ENCODE results near the gene STARD8. TPM values are rescaled to one million over a fixed set of nuclear protein-coding genes. Genes with fewer than 3 reads are reported as not detected.
A peak's percentile ranks its signal among the peaks of the same experiment; 100 is the strongest.

Gene STARD8
- total RNA-seq, 8 experiments from 2014 or later = 0.24 to 5.0 (median 0.48) TPM

DNA sequence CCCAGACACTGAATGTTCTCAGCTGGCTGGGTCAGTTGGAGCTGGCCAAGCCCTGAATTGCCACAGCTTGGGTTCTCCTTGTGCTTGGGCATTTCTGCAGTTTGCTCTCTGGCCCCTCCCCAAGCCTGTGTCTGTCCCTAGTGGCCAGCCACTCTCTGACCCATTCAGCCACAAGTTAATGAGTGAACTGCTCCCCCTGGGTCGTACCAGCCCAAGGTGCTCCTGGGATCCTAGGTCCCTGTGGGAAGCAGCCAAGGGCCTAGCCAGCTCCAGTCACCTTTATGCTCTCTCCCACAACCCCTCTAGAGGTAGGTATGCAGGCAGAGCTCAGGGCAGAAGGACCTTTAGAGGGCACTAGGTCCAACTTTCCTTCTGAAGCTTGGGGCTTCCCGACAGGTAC lies 51.5 kb downstream of the STARD8 start:
- Histone ChIP-seq H3K4me1 (replicated peaks in 1 of 2) (peaks cover 0 to 2% of the 10 kb centered on the region in 2 donors), H3K27ac (no peak overlapping the region), H3K4me3 (no peak overlapping the region)
- 57% methylated on average over 1 of the region's 2 CpGs; no CpG with 5 or more reads in 9 of the 10 experiments for WGBS, 10 experiments
- in situ Hi-C loops (cut with MboI; ENCODE audit: low pct_unique_long_range_greater_than_20kb in 2 of 9, low sequenced_read_pairs in 9 of 9, unreplicated experiment in 9 of 9) = no loop called here
- ATAC-seq (replicated peaks in 6 of 8) = no peak

DNA sequence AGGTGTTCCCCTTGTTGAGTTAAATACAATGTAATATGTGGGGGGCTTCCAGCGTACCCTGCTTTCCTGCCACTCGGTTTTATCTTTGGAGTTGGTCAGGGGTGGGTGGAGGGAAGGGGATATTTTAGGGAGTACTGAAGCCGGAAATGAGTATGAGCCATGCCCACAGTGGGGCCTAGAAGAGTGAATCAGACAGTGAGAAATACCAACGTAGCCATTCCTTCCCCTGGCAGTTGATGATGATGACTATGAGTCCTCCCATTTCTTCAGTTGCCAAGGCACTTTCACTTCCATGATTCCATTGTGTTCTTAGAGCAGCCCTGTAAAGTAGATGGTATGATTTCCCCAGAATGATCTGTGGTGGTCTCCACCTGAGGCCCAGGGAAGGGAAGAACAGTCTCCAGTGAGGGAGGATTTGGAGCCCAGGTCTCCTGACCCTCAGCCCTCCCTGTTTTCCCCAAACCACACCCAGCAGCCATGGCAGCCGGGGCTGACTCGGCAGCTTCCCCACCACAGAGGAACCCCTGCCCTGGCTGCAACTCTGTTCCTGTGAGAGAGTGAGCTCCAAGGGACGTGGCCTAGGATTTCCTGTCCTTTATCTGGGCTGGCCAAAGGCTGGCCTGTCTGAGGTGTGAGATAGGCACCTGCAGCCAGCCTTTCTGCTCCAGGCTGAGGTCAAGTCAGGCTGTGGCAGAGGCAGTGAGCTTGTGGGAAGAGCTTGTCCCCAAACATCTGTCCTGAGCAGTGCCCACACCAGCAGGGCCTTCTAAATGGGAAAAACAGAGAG lies 52.7 kb downstream of the STARD8 start:
- Histone ChIP-seq H3K4me1 (replicated peaks in 1 of 2) (no peaks in the 10 kb centered on the region), H3K27ac (no peak overlapping the region), H3K4me3 (no peak overlapping the region)
- ATAC-seq (replicated peaks in 6 of 8) = peak in 1 of 8 experiments; percentile 38
- in situ Hi-C loops (cut with MboI; ENCODE audit: low pct_unique_long_range_greater_than_20kb in 2 of 9, low sequenced_read_pairs in 9 of 9, unreplicated experiment in 9 of 9) = loop anchor here in 3 of 9 experiments (25.0 kb wide), 1 partner anchor 188 kb away; no protein-coding TSS in a partner anchor
- WGBS, 10 experiments = 32 to 100% (median 48%) methylated on average over 1 to 6 of the region's 7 CpGs; no CpG with 5 or more reads in 5 of the 10 experiments

DNA sequence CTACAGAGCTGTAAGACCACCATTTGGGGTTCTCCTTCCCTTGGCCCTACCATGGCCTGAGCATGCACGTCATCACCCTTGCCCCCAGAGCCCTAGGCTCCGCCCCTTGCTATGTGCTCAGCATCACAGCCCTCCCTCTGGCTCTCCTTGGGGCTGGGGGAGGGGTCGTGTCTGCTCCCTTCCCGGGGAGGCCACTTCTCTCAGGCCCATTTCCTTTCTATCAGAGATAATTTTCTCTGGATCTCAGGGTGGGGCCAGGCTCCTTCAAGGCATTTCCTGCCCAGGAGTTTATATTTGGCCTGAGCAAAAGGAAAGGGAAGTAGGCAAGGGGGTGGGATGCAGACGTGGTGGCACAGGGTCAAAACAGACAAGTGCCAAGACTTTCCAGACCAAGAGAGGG lies 55.9 kb downstream of the STARD8 start:
- WGBS, 10 experiments = 22% methylated on average over 3 of the region's 5 CpGs; no CpG with 5 or more reads in 9 of the 10 experiments
- H3K4me1 ChIP-seq (replicated peaks in 1 of 2) = no peaks in the 10 kb centered on the region
- ATAC-seq (replicated peaks in 6 of 8) = no peak
- in situ Hi-C loops (cut with MboI; ENCODE audit: low pct_unique_long_range_greater_than_20kb in 2 of 9, low sequenced_read_pairs in 9 of 9, unreplicated experiment in 9 of 9) = loop anchor here in 3 of 9 experiments (25.0 kb wide), 1 partner anchor 191 kb away; no protein-coding TSS in a partner anchor
- no peak overlapping the region for H3K4me3 ChIP-seq
- no peak overlapping the region for H3K27ac ChIP-seq

DNA sequence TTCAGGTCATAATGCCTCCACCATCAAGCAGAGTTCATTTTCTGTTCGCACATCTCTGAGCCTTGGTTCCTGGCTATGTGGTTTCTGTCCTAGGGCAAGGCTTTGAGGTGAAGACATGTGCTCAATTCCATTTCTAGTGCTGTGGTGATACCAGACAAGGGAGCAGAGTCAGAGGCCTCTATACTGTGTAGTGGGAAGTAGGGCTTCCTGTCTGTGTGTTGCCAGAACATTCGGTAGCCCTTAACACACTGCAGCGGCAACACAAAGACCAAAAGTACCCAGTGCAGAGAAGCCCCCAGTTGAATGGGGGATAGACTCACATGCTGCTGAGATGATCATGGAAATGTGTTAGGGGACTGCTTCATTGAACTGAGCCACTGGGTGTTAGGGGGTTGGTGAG lies 56.4 kb downstream of the STARD8 start:
- Histone ChIP-seq H3K27ac (no peak overlapping the region), H3K4me1 (replicated peaks in 1 of 2) (no peaks in the 10 kb centered on the region), H3K4me3 (no peak overlapping the region)
- in situ Hi-C loops (cut with MboI; ENCODE audit: low pct_unique_long_range_greater_than_20kb in 2 of 9, low sequenced_read_pairs in 9 of 9, unreplicated experiment in 9 of 9) = loop anchor here in 3 of 9 experiments (25.0 kb wide), 1 partner anchor 192 kb away; no protein-coding TSS in a partner anchor
- WGBS, 10 experiments = 72% methylated on average over 3 of the region's 3 CpGs; no CpG with 5 or more reads in 9 of the 10 experiments
- no peak for ATAC-seq (replicated peaks in 6 of 8)

DNA sequence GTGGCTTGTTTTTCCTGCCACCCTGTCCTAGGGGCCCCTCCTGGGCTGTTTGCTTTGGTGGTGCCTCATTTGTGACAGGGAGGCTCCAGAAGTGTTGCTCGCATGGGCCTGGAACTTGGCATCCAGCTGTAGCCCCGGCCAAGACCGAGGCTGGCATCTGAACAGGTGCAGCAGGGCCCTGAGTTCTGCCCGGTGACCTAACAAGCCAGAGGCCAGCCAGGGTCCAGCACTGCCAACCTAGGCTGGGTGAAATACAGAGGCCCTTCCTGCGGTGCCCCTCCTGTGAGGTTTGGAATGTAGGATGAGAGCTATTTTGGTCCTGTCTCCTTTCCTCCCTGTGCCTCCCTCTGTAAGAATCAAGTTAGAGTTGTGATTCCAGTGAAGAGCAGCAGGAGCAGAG lies 58.5 kb downstream of the STARD8 start:
- ATAC-seq (replicated peaks in 6 of 8) = no peak
- Histone ChIP-seq H3K4me3 (no peak overlapping the region), H3K4me1 (replicated peaks in 1 of 2) (no peaks in the 10 kb centered on the region), H3K27ac (no peak overlapping the region)
- 23 to 100% methylated on average over 1 to 3 of the region's 5 CpGs; no CpG with 5 or more reads in 8 of the 10 experiments for WGBS, 10 experiments
- in situ Hi-C loops (cut with MboI; ENCODE audit: low pct_unique_long_range_greater_than_20kb in 2 of 9, low sequenced_read_pairs in 9 of 9, unreplicated experiment in 9 of 9) = loop anchor here in 3 of 9 experiments (25.0 kb wide), 1 partner anchor 194 kb away; no protein-coding TSS in a partner anchor

DNA sequence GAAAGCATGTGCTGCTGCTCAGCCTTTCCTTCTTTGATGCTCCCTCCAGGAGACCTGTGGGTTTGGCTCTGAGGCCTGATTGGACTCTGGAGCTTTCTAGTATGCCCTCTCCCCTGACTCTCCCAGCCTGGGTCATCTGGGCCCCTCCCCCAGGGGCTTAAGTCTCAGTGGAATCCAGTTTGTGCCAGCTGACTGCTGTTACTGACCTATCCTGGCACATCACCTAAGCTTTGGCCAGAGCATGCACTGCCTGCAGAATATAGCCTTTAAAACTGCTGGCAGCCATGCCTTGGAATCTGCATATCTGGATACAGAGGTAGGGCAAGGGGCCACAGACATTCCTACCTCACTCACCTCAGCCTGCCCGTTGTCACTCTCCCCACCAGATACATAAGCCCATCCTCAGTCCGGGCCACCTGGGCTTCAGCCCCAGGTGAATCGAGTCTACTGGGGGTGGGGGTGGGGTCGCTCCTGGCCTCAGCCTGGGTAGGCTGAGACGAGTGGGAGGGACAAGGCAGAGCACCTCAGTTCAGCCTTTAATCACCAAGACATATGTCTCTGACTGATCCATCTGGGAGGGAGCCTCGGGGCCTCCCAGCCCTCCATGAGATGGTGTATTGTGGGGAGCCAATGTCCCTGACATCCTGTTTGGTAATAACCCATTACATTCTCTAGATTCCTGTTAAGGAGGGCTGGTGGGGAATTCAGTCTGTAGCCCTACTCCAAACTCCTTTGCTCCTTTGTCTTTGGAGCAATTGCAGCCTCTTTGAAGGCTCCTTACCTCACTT lies 61.2 kb downstream of the STARD8 start:
- in situ Hi-C loops (cut with MboI; ENCODE audit: low pct_unique_long_range_greater_than_20kb in 2 of 9, low sequenced_read_pairs in 9 of 9, unreplicated experiment in 9 of 9) = loop anchor here in 3 of 9 experiments (25.0 kb wide), 1 partner anchor 196 kb away; no protein-coding TSS in a partner anchor
- 20 to 80% (median 80%) methylated on average over 1 of the region's 6 CpGs; no CpG with 5 or more reads in 7 of the 10 experiments for WGBS, 10 experiments
- Histone ChIP-seq H3K4me3 (no peak overlapping the region), H3K4me1 (replicated peaks in 1 of 2) (no peaks in the 10 kb centered on the region), H3K27ac (no peak overlapping the region)
- no peak for ATAC-seq (replicated peaks in 6 of 8)

DNA sequence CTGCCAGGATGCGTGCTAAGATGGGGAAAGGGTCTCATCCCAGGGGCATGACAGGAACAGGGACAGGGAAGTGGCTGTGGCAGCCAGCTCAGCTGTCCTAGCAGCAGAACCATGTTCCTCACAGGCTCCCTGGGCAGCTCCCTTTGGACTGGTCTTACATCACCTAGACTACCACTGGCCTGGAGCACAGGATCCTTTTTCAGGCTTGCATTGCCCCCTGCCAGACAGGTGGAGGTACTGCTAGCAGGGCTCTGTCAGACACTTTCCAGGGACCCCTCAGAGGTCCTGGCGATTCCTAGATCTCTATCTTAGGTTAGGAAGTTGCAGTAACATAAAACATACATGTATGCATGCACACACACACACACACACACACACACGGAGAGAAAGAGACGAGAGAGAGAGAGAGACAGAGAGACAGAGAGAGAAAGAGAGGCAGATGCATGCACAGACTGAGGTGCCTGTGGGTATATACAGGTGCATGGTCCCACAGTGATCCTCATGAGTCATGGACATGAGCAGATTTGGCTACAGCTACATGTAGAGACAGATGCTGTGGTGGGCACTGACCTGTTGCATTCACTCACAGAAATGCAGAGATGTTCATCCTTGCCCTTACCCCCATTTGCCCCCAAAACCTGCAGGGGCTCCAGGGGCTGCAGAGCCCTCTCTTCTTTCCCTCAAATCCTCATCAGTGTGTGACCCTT lies 63.6 kb downstream of the STARD8 start:
- no peak overlapping the region for H3K4me3 ChIP-seq
- H3K4me1 ChIP-seq (replicated peaks in 1 of 2) = no peaks in the 10 kb centered on the region
- peak; percentile 36 to 90 (median 62) for ATAC-seq (replicated peaks in 6 of 8)
- WGBS, 10 experiments = 48% methylated on average over 2 of the region's 4 CpGs; no CpG with 5 or more reads in 9 of the 10 experiments
- in situ Hi-C loops (cut with MboI; ENCODE audit: low pct_unique_long_range_greater_than_20kb in 2 of 9, low sequenced_read_pairs in 9 of 9, unreplicated experiment in 9 of 9) = loop anchor here in 3 of 9 experiments (25.0 kb wide), 1 partner anchor 199 kb away; no protein-coding TSS in a partner anchor
- H3K27ac ChIP-seq = no peak overlapping the region

DNA sequence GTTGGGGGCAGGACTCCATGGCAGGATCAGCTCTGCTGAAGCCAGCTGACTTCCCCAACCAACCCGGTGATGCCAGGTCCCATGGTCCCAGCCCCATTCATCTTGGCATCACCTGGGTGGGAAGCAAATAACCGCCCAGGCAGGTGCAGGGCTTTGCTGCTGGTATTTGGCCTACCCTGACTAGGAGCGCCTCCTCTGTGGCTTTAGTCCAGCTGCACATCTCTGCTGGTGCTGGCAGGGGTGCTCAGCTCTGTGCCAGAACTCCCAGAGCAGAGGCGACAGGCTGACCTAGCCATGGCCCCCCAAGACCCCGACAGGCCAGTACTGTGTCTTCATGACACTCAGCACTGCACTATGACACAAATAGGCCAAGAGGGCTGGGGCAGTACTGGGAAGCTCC lies 64.4 kb downstream of the STARD8 start:
- Histone ChIP-seq H3K4me3 (no peak overlapping the region), H3K27ac (no peak overlapping the region), H3K4me1 (replicated peaks in 1 of 2) (no peaks in the 10 kb centered on the region)
- no CpG with 5 or more reads among the region's 5 CpGs for WGBS, 10 experiments
- no peak for ATAC-seq (replicated peaks in 6 of 8)
- in situ Hi-C loops (cut with MboI; ENCODE audit: low pct_unique_long_range_greater_than_20kb in 2 of 9, low sequenced_read_pairs in 9 of 9, unreplicated experiment in 9 of 9) = loop anchor here in 3 of 9 experiments (25.0 kb wide), 1 partner anchor 200 kb away; no protein-coding TSS in a partner anchor

DNA sequence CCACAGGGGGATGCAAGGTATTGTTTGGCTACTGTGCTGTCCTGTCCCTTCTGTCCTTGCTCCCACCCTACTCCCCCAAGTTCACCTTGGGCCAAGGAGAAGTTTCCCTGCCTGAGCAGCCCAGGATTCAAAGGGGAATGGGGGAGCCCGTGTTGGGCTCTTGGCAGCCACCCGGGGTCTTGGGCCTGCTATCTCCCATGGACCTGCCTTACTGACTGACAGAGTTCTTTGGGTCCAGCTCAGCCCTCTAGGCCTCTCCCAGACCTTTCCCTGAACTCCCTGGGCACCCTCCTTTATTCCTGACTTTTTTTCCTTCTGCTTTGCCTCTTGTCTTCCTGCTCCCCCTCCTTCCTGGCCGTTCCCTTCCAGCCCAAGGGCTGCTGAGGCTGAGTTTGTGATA lies 67.4 kb downstream of the STARD8 start:
- in situ Hi-C loops (cut with MboI; ENCODE audit: low pct_unique_long_range_greater_than_20kb in 2 of 9, low sequenced_read_pairs in 9 of 9, unreplicated experiment in 9 of 9) = loop anchor here in 3 of 9 experiments (25.0 kb wide), 1 partner anchor 203 kb away; no protein-coding TSS in a partner anchor
- H3K4me1 ChIP-seq (replicated peaks in 1 of 2) = no peaks in the 10 kb centered on the region
- H3K4me3 ChIP-seq = no peak overlapping the region
- WGBS, 10 experiments = 37 to 70% (median 60%) methylated on average over 2 of the region's 3 CpGs; no CpG with 5 or more reads in 7 of the 10 experiments
- no peak overlapping the region for H3K27ac ChIP-seq
- no peak for ATAC-seq (replicated peaks in 6 of 8)

DNA sequence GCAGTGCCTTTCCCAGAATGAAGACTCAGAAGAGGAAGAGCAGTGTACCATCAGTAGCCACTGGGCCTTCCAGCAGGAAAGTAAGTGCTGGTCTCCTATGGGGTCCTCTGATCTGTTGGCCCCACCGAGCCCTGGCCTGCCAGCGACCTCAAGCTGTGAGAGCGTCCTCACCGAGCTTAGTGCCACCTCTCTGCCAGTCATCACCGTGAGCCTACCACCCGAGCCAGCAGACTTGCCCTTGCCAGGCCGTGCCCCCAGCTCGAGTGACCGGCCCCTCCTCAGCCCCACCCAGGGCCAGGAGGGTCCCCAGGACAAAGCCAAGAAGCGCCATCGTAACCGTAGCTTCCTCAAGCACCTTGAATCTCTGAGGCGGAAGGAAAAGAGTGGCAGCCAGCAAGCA lies 69.7 kb downstream of the STARD8 start:
- no peak for ATAC-seq (replicated peaks in 6 of 8)
- Histone ChIP-seq H3K4me3 (no peak overlapping the region), H3K27ac (no peak overlapping the region), H3K4me1 (replicated peaks in 1 of 2) (no peaks in the 10 kb centered on the region)
- WGBS, 10 experiments = no CpG with 5 or more reads among the region's 13 CpGs
- in situ Hi-C loops (cut with MboI; ENCODE audit: low pct_unique_long_range_greater_than_20kb in 2 of 9, low sequenced_read_pairs in 9 of 9, unreplicated experiment in 9 of 9) = loop anchor here in 3 of 9 experiments (25.0 kb wide), 1 partner anchor 205 kb away; no protein-coding TSS in a partner anchor

DNA sequence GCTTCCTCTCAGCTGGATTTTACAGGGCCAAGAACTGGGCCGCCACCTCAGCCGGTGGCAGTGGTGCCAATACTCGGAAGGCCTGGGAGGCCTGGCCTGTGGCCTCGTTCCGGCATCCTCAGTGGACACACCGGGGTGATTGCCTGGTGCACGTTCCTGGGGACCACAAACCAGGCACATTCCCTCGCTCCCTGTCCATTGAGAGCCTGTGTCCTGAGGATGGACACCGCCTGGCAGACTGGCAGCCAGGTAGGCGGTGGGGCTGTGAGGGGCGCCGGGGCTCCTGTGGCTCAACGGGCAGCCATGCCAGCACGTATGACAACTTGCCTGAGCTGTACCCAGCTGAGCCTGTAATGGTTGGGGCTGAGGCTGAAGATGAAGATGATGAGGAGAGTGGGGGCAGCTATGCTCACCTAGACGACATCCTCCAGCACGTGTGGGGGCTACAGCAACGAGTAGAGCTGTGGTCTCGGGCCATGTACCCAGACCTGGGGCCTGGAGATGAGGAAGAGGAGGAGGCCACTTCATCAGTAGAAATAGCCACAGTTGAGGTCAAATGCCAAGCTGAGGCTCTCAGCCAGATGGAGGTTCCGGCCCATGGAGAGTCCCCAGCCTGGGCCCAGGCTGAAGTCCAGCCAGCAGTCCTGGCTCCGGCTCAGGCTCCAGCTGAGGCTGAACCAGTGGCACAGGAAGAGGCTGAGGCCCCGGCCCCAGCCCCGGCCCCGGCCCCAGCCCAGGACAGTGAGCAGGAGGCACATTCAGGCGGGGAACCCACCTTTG lies 70.4 kb downstream of the STARD8 start:
- in situ Hi-C loops (cut with MboI; ENCODE audit: low pct_unique_long_range_greater_than_20kb in 2 of 9, low sequenced_read_pairs in 9 of 9, unreplicated experiment in 9 of 9) = loop anchor here in 3 of 9 experiments (25.0 kb wide), 1 partner anchor 206 kb away; no protein-coding TSS in a partner anchor
- WGBS, 10 experiments = 76% methylated on average over 6 of the region's 24 CpGs; no CpG with 5 or more reads in 9 of the 10 experiments
- H3K4me1 ChIP-seq (replicated peaks in 1 of 2) = no peaks in the 10 kb centered on the region
- no peak for ATAC-seq (replicated peaks in 6 of 8)
- H3K27ac ChIP-seq = no peak overlapping the region
- H3K4me3 ChIP-seq = no peak overlapping the region

DNA sequence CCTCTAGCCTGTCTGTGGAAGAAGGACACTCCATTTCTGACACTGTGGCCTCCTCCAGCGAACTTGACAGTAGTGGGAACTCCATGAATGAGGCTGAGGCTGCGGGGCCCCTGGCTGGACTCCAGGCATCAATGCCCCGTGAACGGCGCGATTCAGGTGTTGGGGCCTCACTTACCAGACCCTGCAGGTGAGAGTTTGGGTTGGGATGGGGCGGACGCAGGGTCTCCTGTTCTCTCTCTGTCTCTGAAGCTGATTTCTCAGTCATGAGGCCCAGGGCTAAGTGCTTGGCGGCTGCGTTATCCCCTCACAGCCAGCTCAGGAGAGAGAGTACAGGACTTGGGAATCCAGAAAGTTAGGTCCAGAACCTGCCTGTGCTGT lies 71.0 kb downstream of the STARD8 start:
- ATAC-seq (replicated peaks in 6 of 8) = no peak
- no peak overlapping the region for H3K4me3 ChIP-seq
- in situ Hi-C loops (cut with MboI; ENCODE audit: low pct_unique_long_range_greater_than_20kb in 2 of 9, low sequenced_read_pairs in 9 of 9, unreplicated experiment in 9 of 9) = loop anchor here in 3 of 9 experiments (25.0 kb wide), 1 partner anchor 206 kb away; no protein-coding TSS in a partner anchor
- WGBS, 10 experiments = 70 to 80% methylated on average over 2 to 8 of the region's 10 CpGs; no CpG with 5 or more reads in 8 of the 10 experiments
- H3K4me1 ChIP-seq (replicated peaks in 1 of 2) = no peaks in the 10 kb centered on the region
- no peak overlapping the region for H3K27ac ChIP-seq

All from motor neuron (in vitro differentiated cells).